HCT116 (cell line): Measurements from ENCODE around the gene NFKB1. TPM values are rescaled to one million over a fixed set of nuclear protein-coding genes. Genes with fewer than 3 reads are reported as not detected.

Experiments used
- ATAC-seq: fragments of 200-7000 bp; cut with Tn5 transposase; 2 replicates; pipeline ENCODE4 v1.9.1; 2020; ENCODE audit warnings: mild to moderate bottlenecking, moderate library complexity
- BruUV-seq: library from RNA; stranded (reverse); fragments of 400-500 nt; replicated peaks from 2 replicates; lab custom pipeline; 2021; lab: Mats Ljungman, UMichigan
- CTCF ChIA-PET: fragments of 300-600 bp; sonication (Branson Sonifier 250); formaldehyde crosslinking; loops from one replicate; lab custom pipeline; 2021; ENCODE audit warnings: antibody characterized with exemption; lab: Charles Lee
- POLR2A ChIA-PET: fragments of 300-600, 350-600 bp; sonication (Branson Sonifier 250); formaldehyde crosslinking; loops from one replicate; lab custom pipeline; 2021; ENCODE audit warnings: antibody characterized with exemption; lab: Charles Lee
- RAD21 ChIA-PET, 2 experiments: fragments of 300-600 bp; sonication (Branson Sonifier 250); formaldehyde crosslinking; loops; one replicate each; lab custom pipeline; 2023; ENCODE audit warnings: low total read pairs in 2 of 2; ENCODE audit not compliant: uncharacterized antibody in 2 of 2, unreplicated experiment in 2 of 2, low non-redundant PET in 1 of 2; lab: Charles Lee
- DNase-seq: peaks from one replicate; pipeline ENCODE4 v3.0.0-alpha.2; 2010; ENCODE audit warnings: low read depth, low spot score
- H2AFZ ChIP-seq: fragments of 200-600 bp; shearing (Covaris generic), sonication (generic); 2 replicates; pipeline ENCODE4 v1.6.1; 2017; ENCODE audit warnings: low read depth, mixed run types, mixed read lengths, antibody characterized with exemption, low read length; ENCODE audit not compliant: poor library complexity, severe bottlenecking
- H3K27ac ChIP-seq: 2 replicates; pipeline ENCODE4 v1.5.1; 2012; ENCODE audit warnings: low read depth, low read length
- H3K27me3 ChIP-seq: fragments of 200-600 bp; sonication (generic); 2 replicates; pipeline ENCODE4 v1.6.1; 2016; ENCODE audit warnings: mixed run types, low read length, mixed read lengths; ENCODE audit not compliant: insufficient read depth
- H3K36me3 ChIP-seq, 2 experiments: fragments of 200-500 bp in 1 of 2; fragments of 200-600 bp in 1 of 2; sonication (Bioruptor generic) in 1 of 2; sonication (generic) in 1 of 2; 2 replicates each; pipeline versions ENCODE4 v1.5.1 to v1.6.1; 2014 to 2016; ENCODE audit warnings: low read length in 2 of 2, inconsistent platforms in 1 of 2, mixed read lengths in 1 of 2, mixed run types in 1 of 2; ENCODE audit not compliant: insufficient read depth in 2 of 2, control insufficient read depth in 1 of 2
- H3K4me1 ChIP-seq, 2 experiments: fragments of 200-600 bp in 1 of 2; sonication (generic) in 1 of 2; 2 replicates each; pipeline versions ENCODE4 v1.5.1 to v1.6.1; 2012 to 2017; ENCODE audit warnings: low read length in 2 of 2, inconsistent platforms in 1 of 2, mild to moderate bottlenecking in 1 of 2, mixed read lengths in 1 of 2, mixed run types in 1 of 2, moderate library complexity in 1 of 2; ENCODE audit not compliant: insufficient read depth in 2 of 2, control insufficient read depth in 1 of 2
- H3K4me2 ChIP-seq: fragments of 200-600 bp; sonication (generic); 2 replicates; pipeline ENCODE4 v1.6.1; 2017; ENCODE audit warnings: mixed run types, low read length, mixed read lengths
- H3K4me3 ChIP-seq, 2 experiments: fragments of 200-600 bp in 1 of 2; sonication (generic) in 1 of 2; replicated peaks in 1 of 2; 2 replicates each; pipeline ENCODE4 v1.5.1; 2011 to 2016; ENCODE audit warnings: low read length in 2 of 2, control low read depth in 1 of 2, low read depth in 1 of 2, mild to moderate bottlenecking in 1 of 2, mixed read lengths in 1 of 2, mixed run types in 1 of 2
- H3K79me2 ChIP-seq: fragments of 200-600 bp; sonication (generic); 2 replicates; pipeline ENCODE4 v1.6.1; 2017; ENCODE audit warnings: mild to moderate bottlenecking, mixed run types, low read length, moderate library complexity, mixed read lengths; ENCODE audit not compliant: insufficient read depth
- H3K9ac ChIP-seq: fragments of 200-600 bp; sonication (generic); 2 replicates; pipeline ENCODE4 v1.6.1; 2016; ENCODE audit warnings: low read length, mixed read lengths
- H3K9me2 ChIP-seq: fragments of 200-600 bp; sonication (generic), shearing (Covaris generic); 2 replicates; pipeline ENCODE4 v1.6.1; 2017; ENCODE audit warnings: mixed run types, mild to moderate bottlenecking, moderate library complexity; ENCODE audit not compliant: insufficient read depth
- H3K9me3 ChIP-seq, 2 experiments: fragments of 200-500 bp in 1 of 2; fragments of 200-600 bp in 1 of 2; sonication (Bioruptor generic) in 1 of 2; sonication (generic) in 1 of 2; 2 replicates each; pipeline ENCODE4 v1.6.1; 2014 to 2017; ENCODE audit warnings: low read length in 2 of 2, mixed read lengths in 2 of 2, inconsistent platforms in 1 of 2, low read depth in 1 of 2, mild to moderate bottlenecking in 1 of 2, mixed run types in 1 of 2, moderate library complexity in 1 of 2; ENCODE audit not compliant: control insufficient read depth in 1 of 2, insufficient read depth in 1 of 2
- H4K20me1 ChIP-seq: fragments of 200-600 bp; sonication (generic), shearing (Covaris generic); 2 replicates; pipeline ENCODE4 v1.6.1; 2017; ENCODE audit warnings: mixed run types, mild to moderate bottlenecking, moderate library complexity; ENCODE audit not compliant: insufficient read depth
- CBX3 ChIP-seq: IDR thresholded peaks from 2 replicates; pipeline ENCODE4 v1.6.1; 2012; ENCODE audit warnings: low read depth
- ELF1 ChIP-seq: IDR thresholded peaks from 2 replicates; pipeline ENCODE4 v1.6.1; 2012; ENCODE audit warnings: low read depth, borderline replicate concordance
- EZH2phosphoT487 ChIP-seq: fragments of 200-600 bp; IDR thresholded peaks from 2 replicates; pipeline ENCODE4 v1.6.1; 2018; ENCODE audit warnings: antibody characterized with exemption, borderline replicate concordance
- FOSL1 ChIP-seq: IDR thresholded peaks from 2 replicates; pipeline ENCODE4 v1.6.1; 2012; ENCODE audit warnings: low read depth
- JUND ChIP-seq: IDR thresholded peaks from 2 replicates; pipeline ENCODE4 v1.6.1; 2012
- POLR2AphosphoS5 ChIP-seq: IDR thresholded peaks from 2 replicates; pipeline ENCODE4 v1.6.1; 2011; ENCODE audit warnings: mild to moderate bottlenecking, low read depth, low read length, moderate library complexity
- REST ChIP-seq: IDR thresholded peaks from 2 replicates; pipeline ENCODE4 v1.6.1; 2012; ENCODE audit warnings: low read depth
- SP1 ChIP-seq: IDR thresholded peaks from 2 replicates; pipeline ENCODE4 v1.6.1; 2012; ENCODE audit warnings: low read depth
- SRF ChIP-seq: IDR thresholded peaks from 2 replicates; pipeline ENCODE4 v1.6.1; 2012; ENCODE audit warnings: low read depth
- ZNF274 ChIP-seq: fragments of 200-500 bp; sonication (Bioruptor generic); IDR thresholded peaks from 2 replicates; pipeline ENCODE4 v1.6.1; 2014; ENCODE audit warnings: mild to moderate bottlenecking, low read depth, low read length, inconsistent platforms
- intact Hi-C: fragments of 100-400 bp; cut with micrococcal nuclease; formaldehyde crosslinking; loops from 2 replicates; pipeline ENCODE4 v1.10.0; 2022
- total RNA-seq: library from RNA; stranded (reverse); gene quantifications from one replicate; pipeline ENCODE4 v1.2.1, GENCODE V29; 2021; ENCODE audit not compliant: unreplicated experiment
- TF ChIP-seq, protein P1 (sequence below), 3 experiments: fragments of 200-600 bp in 1 of 3; sonication (generic) in 1 of 3; IDR thresholded peaks in 2 of 3; conservative IDR thresholded peaks in 1 of 3; 2 replicates each; pipeline ENCODE4 v1.5.1; 2012 to 2017; ENCODE audit warnings: low read depth in 2 of 3, low read length in 2 of 3, antibody characterized with exemption in 1 of 3, borderline replicate concordance in 1 of 3, control low read depth in 1 of 3, mild to moderate bottlenecking in 1 of 3, mixed read lengths in 1 of 3, mixed run types in 1 of 3, moderate library complexity in 1 of 3; ENCODE audit not compliant: insufficient read depth in 1 of 3

The NFKB1 gene
- total RNA-seq, 1 experiment from 2014 or later: 29.4 TPM

DNA sequence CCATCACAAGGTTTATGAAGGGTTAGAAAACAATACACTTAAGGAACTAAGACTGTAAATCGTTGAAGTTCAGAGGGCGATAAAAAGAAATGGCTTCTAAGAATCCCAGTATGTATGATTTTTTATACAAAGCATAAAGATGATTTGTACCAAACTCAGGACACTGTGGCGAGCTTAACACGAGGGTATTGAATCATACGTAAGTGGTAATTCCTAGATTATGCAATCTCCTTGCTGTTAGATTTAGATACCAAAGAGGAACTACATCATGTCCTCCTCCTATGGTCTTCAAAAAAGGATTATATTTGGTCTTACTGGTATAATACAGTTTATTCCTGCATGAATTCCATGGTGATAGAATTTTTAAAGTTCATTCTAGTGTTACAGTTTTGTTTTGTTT is 23.9 kb downstream of the NFKB1 start:
- no TSS peak for BruUV-seq
- TF ChIP-seq JUND (no peak), ZNF274 (no peak), REST (no peak), FOSL1 (no peak), SRF (no peak), ELF1 (no peak), SP1 (no peak), POLR2AphosphoS5 (no peak), EZH2phosphoT487 (no peak), CBX3 (no peak)
- TF ChIP-seq, protein P1, sequence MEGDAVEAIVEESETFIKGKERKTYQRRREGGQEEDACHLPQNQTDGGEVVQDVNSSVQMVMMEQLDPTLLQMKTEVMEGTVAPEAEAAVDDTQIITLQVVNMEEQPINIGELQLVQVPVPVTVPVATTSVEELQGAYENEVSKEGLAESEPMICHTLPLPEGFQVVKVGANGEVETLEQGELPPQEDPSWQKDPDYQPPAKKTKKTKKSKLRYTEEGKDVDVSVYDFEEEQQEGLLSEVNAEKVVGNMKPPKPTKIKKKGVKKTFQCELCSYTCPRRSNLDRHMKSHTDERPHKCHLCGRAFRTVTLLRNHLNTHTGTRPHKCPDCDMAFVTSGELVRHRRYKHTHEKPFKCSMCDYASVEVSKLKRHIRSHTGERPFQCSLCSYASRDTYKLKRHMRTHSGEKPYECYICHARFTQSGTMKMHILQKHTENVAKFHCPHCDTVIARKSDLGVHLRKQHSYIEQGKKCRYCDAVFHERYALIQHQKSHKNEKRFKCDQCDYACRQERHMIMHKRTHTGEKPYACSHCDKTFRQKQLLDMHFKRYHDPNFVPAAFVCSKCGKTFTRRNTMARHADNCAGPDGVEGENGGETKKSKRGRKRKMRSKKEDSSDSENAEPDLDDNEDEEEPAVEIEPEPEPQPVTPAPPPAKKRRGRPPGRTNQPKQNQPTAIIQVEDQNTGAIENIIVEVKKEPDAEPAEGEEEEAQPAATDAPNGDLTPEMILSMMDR (IDR thresholded peaks at IDR 0.05 in 2 of 3, conservative IDR thresholded peaks at IDR 0.05 in 1 of 3; ENCODE audit: borderline replicate concordance in 1 of 3, insufficient read depth in 1 of 3, low read depth in 2 of 3, low read length in 2 of 3): no peak
- no peaks in the 10 kb centered on the region for H3K36me3 ChIP-seq
- no peak overlapping the region for H2AFZ ChIP-seq
- no peak overlapping the region for H3K9ac ChIP-seq
- H3K9me2 ChIP-seq: no peaks in the 10 kb centered on the region
- H4K20me1 ChIP-seq: no peaks in the 10 kb centered on the region
- peaks cover 22% of the 10 kb centered on the region for H3K79me2 ChIP-seq
- ATAC-seq (no peak), DNase-seq (no peak)
- no peak overlapping the region for H3K27ac ChIP-seq
- no peaks in the 10 kb centered on the region for H3K9me3 ChIP-seq
- H3K27me3 ChIP-seq: no peaks in the 10 kb centered on the region
- H3K4me2 ChIP-seq: no peak overlapping the region
- CTCF ChIA-PET: no interaction called here
- no peaks in the 10 kb centered on the region for H3K4me1 ChIP-seq
- intact Hi-C loops: no loop called here
- RAD21 ChIA-PET: no interaction called here
- POLR2A ChIA-PET: no interaction called here
- no peak overlapping the region for H3K4me3 ChIP-seq
